Renal cortex interstitium (tissue), 11 donors: ENCODE measurements around the gene TRMT1. TPM values are rescaled to one million over a fixed set of nuclear protein-coding genes. Genes with fewer than 3 reads are reported as not detected.
"Not testable (repeated sequence)": the region's sequence is repeated elsewhere in the genome, so short reads cannot be mapped to it uniquely, and the experiment has no call there.

Experiments used
- DNase-seq, 11 donors: peaks; one replicate each; pipeline ENCODE4 v3.0.0-alpha.2; 2013; ENCODE audit warnings: low read depth in 9 of 11, low spot score in 4 of 11; ENCODE audit errors: extremely low read depth in 1 of 11
- polyA plus RNA-seq, 3 donors: library from polyadenylated mRNA; unstranded; fragments of 120-200 nt; gene quantifications; one replicate each; pipeline ENCODE4 v1.2.1, GENCODE V29; 2013; ENCODE audit not compliant: insufficient read length in 3 of 3

Gene TRMT1
- polyA plus RNA-seq, 3 donors = 37.1 to 39.2 (median 37.2) TPM

DNA sequence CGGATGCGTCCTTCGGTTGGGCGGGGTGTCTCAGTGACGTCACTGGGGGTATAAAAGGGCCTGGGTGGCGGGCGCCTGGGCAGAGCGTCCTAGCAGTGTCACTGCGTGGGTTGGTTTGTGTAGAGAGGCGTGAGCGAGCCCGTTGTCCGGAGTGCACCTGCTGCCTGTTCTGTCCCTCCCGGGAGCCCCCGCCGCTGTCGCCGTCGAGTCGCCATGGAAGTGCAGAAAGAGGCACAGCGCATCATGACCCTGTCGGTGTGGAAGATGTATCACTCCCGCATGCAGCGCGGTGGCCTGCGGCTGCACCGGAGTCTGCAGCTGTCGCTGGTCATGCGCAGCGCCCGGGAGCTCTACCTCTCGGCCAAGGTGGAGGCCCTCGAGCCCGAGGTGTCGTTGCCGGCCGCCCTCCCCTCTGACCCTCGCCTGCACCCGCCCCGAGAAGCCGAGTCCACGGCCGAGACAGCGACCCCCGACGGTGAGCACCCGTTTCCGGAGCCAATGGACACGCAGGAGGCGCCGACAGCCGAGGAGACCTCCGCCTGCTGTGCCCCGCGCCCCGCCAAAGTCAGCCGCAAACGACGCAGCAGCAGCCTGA is 36.5 kb upstream of the TRMT1 start:
- peak; percentile 92 to 98 (median 95) for DNase-seq

DNA sequence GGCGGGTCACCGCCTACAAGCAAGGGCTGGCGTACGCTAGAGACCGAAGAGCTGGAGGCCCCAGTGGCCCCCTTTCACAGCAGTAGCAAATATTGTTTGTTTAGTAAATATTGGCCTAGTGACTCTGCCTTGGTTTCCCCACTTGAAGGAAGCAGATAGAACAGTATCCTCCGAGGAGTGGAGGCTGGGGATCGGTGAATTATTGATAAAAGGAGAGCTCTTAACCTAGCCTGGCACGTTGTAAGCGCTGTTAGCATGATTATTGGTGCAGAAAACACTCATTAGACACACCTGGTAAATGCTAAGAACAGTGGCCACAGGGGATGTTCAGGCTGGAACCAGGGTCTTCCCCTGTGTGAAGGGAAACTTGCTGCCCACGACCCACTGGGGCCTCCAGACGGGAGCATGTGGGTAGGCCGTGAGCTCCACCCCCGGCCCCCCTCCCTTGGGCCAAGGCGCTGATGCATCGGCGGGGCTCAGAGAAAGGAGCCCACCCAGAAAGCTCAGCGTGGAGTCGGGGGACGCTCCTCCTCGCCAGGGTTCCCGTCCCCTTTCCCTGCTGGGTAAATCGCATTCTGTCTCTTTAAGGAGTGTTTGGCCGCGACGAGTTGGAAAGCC is 35.9 kb upstream of the TRMT1 start:
- peak in 1 of 11 donors; percentile 44 for DNase-seq

DNA sequence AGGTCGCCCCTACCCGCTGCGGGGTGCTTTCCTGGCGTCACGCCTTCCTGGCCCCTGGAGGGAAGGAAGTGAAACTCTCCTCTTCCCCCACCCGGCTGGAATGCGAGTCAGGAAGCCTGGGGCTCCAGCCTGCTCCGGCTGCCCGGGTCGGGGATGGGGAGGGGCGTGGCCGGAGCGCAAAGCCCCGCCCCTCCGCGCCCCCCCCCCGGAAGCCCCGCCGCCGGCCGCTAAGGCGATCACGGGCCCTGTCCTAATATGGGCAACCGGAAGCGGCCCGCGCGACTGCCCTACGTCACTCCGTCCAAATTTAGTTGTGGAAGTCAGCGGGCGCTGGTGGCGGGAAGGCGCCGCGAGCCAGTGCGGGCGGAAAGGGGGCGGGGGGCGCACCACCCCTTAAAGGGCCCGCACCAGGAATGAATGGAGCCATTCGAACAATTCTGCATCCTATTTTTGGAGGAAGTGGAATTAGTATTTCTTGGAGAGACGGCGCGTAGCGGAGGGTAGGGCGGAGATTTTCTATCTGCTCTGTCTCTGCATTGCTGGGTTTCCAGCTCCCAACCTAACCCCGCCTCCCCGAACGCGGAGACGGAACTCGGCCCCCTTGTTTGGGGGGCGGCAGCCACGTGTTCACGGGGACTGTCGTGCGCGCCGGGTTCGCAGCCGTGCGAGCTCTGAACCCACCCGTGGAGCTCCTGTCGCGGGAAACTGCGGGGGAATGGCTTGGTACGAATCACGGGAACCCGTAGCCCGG is 35.2 kb upstream of the TRMT1 start:
- DNase-seq = peak in 10 of 11 donors; percentile 90 to 97 (median 96)

DNA sequence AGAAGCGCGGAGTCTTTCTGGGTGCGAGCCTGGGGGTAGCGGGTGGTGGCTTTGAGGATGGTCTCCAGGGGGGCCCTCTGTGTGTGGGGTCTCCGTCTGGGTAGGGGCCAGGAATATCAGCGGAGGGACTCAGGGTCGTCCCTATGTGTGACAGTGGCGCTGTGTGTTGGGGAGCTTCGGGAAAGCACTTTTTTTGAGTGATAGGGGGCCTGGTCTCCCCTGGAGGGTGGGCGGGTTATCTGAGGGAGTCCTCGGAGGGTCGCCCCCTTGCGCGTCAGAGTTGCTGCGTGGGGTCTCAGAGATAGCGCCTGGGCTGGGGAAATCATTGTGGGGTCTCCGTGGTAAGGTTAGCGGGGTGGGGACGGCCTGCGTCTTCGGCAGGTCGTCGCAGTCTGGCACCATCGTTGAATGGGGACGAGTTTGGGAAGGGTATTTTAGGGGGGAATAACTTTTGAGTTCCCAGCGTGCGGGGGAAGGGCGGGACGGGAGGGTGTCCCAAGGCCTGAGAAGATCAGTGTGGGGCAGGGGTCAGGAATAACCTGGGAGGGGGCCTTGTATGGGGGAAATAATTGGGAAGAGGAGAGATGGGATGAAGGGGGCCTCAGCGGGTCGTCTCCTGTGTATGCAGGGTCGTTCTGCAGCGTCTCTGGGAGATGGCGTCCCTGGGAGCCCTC is 34.5 kb upstream of the TRMT1 start:
- DNase-seq = peak in 6 of 11 donors; percentile 12 to 28 (median 18)

DNA sequence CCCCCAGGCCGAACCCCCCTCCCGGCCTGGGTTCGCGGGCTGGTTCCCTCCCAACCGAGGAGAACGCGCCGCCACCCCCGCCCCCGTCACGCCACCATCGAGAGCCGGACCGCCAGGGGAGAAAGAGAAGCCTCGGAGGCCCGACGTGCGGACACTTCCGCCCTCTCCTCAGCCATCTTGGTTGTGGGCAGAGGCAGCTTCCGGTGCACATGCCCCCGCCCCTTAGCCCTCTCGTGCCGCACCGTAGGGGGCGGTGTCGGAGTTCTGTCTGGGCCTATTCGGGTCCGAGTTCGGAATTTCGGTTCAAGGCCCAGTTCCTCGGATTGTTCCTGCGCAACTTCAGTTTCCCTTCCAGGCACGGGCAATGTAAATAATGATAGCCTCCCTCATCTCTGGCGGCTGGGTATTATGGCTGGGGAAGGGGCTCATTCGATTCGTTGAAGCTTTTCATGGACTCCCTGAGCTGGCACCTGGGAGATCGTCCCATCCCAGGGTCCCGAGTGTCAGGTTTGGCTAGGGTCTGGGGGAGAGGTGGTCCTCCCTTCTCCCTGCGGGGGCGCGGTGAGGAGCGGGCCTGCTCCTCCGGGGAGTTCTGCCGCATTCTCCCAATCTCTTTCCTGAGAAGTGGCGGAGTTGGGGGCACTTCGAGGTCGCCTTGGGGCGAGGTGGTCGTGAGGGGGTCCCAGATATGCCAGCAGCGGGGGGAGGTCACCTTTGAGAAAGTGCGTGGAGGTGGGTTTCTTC is 33.8 kb upstream of the TRMT1 start, which contains the start of the genes IER2 and STX10:
Gene IER2, plus strand, starts transcription at position 225 of the 744 bp plus-strand sequence. CDS start 2,776 bp downstream, outside the sequence.
Gene STX10, minus strand, starts transcription at position 189 of the 744 bp plus-strand sequence. CDS start 202 bp downstream, outside the sequence.
- peak in 10 of 11 donors; percentile 86 to 95 (median 91) for DNase-seq

DNA sequence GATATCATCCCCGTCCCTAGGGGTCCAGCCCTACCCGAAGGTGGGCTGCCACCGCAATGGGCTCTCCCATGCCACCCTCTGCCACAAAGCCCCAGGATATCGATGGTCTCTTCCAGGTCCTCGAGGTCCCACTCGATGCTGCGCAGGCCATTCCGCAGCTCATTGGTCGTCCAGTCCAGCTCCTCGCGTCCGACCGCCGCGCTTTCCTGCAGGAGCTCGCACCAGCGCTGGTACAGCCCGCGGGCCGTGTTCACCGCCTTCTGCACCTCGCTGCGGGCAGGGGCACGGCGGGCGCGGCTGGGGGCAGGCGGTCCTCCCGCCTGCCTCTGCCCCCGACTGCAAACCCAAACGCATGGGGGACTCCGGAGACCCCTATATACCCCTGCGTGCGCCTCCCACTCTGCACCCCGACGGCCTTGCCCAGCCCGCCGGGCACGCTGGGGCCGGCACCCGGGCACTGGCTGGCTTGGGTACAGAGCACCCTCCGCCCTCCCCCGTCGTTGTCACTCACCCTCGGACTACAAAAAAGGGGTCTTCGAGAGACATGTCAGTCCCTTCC is 33.2 kb upstream of the TRMT1 start:
- peak in 6 of 11 donors; percentile 10 to 48 (median 34) for DNase-seq

DNA sequence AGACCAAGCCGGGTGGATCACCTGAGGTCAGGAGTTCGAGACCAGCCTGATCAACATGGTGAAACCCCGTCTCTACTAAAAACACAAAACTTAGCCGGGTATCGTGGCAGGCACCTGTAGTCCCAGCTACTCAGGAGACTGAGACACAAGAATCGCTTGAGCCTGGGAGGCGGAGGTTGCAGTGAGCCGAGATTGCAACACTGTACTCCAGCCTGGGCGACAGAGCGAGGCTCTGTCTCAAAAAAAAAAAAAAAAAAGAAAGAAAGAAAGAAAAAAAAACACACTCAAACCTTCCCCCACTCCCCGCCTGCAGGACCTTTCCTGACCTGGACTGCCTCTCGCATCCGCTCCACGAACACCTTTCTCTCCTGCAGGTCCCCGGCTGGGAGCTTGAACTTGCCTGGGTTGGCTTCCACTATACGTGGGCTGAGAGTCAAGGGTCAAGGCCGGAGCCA is 32.7 kb upstream of the TRMT1 start:
- DNase-seq = not testable (repeated sequence)

DNA sequence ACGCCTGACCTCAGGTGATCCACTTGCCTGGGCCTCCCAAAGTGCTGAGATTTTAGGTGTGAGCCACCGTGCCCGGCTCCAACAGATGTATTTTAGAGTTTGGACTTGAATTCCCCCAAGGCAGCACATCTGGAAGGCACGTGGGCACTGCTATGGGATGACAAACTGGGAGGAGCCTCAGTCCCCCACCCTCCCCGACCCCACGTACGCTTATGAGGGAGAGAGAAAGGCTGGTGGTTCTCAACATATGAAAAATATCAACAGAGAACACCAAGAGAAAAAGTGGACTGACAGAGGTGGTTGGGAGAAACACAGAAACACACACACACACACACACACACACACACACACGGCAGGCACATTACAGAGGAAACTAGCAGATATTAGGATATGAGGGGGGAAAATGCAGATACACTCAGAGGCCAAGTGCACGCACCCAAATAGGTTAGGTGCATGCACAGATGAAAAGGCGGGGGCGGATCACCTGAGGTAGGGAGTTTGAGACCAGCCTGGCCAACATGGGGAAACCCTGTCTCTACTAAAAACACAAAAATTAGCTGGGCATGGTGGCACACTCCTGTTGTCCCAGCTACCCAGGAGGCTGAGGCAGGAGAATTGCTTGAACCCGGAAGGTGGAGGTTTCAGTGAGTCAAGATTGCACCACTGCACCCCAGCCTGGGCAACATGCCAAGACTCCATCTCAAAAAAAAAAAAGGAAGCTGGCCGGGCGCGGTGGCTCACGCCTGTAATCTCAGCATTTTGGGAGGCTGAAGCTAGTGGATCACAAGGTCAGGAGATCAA is 30.4 kb upstream of the TRMT1 start:
- DNase-seq = no peak

DNA sequence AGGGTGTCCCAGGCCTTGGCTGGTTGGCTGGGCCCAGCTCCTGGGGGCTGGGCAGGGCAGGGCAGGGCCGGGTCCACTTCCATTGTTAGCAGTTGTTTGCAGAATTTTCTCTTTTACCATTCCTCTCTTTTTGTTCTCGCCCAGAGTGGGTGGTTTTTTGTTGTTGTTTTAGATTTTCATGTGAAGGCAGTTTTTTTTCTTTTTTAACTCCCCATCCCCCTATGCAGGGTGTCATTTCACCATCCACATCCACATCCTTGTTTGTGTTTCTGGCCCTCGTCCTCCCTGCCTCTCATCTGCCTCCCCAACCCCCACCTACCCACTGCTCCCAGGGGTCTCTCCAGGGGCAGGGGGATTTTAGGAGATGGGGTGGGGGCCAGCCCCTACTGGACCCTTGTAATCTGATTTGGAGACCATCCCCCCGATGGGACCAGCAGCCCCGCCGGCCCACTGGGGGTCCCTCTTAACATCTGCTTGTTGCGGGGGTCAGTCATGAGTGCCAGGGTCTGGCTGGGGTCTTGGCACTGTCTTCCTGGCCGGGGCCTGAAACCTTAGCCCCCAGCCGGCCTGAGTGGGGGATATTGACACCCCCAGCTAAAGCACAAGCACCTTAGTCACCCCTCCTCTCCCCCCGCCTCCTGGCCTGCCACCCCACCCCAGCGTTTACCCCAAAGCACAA is 23.2 kb upstream of the TRMT1 start:
- no peak for DNase-seq

DNA sequence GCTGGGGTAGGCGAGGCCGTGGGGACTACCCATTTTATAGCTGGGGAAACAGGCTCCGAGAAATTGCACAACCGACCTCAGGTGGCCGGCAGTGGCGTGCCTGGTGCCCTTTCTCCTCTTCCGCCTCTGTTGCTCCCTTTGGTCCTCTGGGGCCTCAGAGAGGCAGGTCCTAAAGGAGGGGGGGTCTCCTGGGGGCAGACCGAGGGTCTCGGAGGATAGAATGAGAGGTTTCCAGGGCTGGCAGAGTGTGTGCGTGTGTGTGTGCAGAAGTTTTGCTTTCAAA is 22.3 kb upstream of the TRMT1 start:
- DNase-seq = no peak

DNA sequence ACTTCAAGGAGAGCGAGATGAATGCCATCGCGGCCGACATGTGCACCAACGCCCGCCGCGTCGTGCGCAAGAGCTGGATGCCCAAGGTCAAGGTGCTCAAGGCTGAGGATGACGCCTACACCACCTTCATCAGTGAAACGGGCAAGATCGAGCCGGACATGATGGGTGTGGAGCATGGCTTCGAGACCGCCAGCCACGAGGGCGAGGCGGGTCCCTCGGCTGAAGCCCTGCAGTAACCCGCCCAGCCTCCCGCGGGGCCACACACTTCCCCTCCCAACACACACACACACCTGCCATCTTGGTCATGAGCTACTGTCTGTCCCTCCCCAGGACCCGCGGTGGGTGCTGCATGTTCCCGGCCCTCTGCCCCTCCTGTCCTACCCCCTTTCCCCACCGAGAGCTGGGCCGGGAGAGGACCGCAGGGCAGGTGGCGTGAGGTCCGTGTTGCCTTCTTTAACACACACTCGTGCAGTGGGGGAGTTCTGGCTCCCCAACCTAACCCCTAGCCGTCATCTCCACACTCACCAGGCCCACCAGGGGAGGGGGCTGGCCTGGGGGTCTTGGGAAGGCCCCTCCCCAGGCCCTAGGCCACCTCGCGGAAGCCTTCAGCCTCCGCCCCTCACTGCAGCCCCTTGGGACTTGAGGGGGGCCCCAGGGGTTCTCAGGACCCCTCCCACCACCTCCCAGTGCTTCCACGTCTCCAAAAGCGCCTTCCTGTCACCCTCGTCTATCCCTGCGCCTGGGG is 21.8 kb upstream of the TRMT1 start:
- no peak for DNase-seq

DNA sequence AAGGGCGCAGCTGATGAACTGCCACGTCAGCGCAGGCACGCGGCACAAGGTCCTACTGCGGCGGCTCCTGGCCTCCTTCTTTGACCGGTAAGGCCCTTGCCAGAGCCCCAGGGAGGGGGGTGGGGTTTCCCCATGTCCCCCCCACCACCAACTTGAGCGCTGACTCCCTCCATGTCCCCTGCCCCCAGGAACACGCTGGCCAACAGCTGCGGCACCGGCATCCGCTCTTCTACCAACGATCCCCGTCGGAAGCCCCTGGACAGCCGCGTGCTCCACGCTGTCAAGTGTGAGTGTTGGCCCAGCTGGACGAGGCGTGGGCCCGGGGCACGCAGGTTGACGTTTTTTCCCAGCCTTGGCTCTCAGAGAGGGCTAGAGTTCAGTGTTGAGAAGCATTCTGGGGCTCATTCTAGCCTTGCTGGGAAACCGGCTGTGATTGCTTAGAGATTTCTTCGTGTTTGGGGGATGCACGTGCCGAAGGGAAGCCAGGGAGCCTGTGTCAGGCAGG is 20.8 kb upstream of the TRMT1 start:
- DNase-seq = no peak

DNA sequence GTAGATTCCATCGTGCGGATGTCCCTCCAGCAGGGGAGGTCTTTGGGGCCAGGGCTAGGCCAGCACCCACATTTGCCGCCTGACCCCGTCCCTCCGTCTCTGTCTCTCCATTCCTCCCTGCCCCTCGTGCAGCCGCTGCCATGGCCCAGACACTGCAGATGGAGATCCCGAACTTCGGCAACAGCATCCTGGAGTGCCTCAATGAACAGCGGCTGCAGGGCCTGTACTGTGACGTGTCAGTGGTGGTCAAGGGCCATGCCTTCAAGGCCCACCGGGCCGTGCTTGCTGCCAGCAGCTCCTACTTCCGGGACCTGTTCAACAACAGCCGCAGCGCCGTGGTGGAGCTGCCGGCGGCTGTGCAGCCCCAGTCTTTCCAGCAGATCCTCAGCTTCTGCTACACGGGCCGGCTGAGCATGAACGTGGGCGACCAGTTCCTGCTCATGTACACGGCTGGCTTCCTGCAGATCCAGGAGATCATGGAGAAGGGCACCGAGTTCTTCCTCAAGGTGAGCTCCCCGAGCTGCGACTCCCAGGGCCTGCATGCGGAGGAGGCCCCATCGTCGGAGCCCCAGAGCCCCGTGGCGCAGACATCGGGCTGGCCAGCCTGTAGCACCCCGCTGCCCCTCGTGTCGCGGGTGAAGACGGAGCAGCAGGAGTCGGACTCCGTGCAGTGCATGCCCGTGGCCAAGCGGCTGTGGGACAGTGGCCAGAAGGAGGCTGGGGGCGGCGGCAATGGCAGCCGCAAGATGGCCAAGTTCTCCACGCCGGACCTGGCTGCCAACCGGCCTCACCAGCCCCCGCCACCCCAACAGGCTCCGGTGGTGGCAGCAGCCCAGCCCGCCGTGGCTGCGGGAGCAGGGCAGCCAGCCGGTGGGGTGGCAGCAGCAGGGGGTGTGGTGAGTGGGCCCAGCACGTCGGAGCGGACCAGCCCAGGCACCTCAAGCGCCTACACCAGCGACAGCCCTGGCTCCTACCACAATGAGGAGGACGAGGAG is 18.8 kb upstream of the TRMT1 start:
- DNase-seq = no peak

DNA sequence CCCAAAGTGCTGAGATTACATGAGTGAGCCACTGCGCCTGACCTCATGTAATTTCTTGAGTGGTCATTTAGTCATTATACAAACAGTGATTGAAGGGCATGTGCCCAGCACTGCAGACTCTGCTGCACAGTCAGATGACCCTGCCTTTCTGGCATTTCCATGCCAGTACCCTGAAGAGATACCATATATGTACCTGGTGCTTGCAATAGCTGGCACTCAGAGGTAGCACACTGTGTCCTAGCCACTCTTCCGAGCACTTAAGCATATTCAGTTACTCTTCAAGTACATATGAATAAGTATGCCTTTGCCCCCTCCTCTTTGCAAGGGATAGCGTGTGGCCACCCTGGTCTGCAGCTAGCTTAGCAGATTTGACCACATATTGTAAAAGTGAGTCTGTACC is 18.1 kb upstream of the TRMT1 start:
- no peak for DNase-seq

DNA sequence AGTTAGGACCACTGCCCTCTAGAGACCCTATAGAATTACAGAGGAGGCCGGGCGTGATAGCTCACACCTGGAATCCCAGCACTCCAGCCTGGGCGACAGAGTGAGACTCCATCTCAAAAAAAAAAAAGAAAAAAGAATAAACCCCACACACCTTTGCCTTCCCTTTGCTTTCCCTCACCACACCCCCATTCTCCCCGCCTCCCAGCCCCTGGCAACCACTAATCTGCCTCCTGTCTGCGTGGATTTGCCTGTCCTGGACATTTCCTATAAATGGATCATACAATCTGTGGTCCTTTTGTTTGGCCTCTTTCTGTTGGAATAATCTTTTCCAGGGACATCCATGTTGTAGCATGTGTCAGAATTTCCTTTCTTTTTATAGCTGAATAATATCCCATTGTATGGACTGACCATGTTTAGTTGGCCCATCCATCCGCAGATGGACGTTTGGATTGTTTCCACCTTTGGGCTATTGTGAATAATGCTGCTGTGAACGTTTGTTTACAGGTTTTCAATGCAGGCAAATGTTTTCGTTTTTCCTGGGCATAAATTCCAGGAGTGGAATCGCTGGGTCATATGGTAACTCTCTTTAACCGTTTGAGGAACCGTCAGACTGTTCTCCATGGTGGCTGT is 16.8 kb upstream of the TRMT1 start:
- no peak for DNase-seq
